Measurements from ENCODE around the gene RAMACL. TPM values are rescaled to one million over a fixed set of nuclear protein-coding genes. Genes with fewer than 3 reads are reported as not detected.

Gene RAMACL
- polyA plus RNA-seq, 1 donor from 2014 or later, result 1.9 TPM

DNA sequence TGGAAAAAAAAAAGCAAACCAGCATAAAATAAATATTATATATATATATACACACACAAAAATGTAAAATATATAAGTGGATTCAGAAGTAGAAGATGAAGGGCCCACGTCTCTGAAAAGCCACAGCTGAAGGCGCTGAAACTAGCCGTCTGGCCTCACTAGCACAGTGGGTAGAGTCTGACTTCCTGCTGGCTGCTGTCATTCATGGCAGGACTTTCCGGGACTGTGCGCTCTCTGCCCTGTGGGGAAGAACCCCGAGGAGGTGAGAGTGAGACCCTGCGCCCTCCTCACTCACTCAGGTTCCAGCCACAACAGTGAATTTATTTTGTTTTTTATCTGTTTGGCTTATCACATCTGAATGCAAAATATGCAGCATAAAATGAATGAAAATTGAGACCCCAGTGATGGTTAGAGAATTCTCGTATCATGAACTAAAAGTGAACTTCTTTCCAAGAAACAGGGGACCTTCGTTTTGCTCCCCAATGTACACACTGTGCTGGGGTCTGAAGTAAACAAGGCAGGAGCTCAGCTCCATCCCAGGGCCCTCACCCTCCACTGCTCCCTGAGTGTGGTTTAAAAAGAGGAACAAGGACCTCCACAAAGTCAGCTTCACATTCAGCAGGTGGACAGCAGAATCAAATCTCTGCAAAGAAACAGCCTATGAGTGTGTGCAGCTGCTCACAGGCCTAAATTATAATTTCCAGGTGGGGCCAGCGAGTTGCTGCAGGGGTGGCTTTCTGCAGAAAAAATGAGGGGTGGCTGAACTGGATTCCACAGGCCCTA lies 1.3 kb upstream of the RAMACL start:
- Histone ChIP-seq H3K9ac (ENCODE audit: low read length) (no peak overlapping the region), H3K9me3 (ENCODE audit: low read length) (no peaks in the 10 kb centered on the region), H3K79me2 (replicated peaks; ENCODE audit: insufficient read depth, low read length) (peaks cover 18% of the 10 kb centered on the region), H3K27ac (ENCODE audit: low read length) (no peak overlapping the region), H3K27me3 (ENCODE audit: insufficient read depth, low read depth, low read length) (no peaks in the 10 kb centered on the region), H3K9me2 (ENCODE audit: insufficient read depth, low read length) (no peaks in the 10 kb centered on the region), H3K4me3 (ENCODE audit: low read length) (no peak overlapping the region), H2AFZ (ENCODE audit: low read depth, low read length) (no peak overlapping the region), H3K36me3 (ENCODE audit: insufficient read depth, low read length) (no peaks in the 10 kb centered on the region), H3K4me2 (ENCODE audit: low read length) (no peak overlapping the region), H4K20me1 (ENCODE audit: insufficient read depth) (no peaks in the 10 kb centered on the region), H3F3A (ENCODE audit: insufficient read depth, low read length, poor library complexity, severe bottlenecking) (no peaks in the 10 kb centered on the region)
- no peak for TF ChIP-seq REST (IDR thresholded peaks at IDR 0.05; ENCODE audit: borderline replicate concordance)

DNA sequence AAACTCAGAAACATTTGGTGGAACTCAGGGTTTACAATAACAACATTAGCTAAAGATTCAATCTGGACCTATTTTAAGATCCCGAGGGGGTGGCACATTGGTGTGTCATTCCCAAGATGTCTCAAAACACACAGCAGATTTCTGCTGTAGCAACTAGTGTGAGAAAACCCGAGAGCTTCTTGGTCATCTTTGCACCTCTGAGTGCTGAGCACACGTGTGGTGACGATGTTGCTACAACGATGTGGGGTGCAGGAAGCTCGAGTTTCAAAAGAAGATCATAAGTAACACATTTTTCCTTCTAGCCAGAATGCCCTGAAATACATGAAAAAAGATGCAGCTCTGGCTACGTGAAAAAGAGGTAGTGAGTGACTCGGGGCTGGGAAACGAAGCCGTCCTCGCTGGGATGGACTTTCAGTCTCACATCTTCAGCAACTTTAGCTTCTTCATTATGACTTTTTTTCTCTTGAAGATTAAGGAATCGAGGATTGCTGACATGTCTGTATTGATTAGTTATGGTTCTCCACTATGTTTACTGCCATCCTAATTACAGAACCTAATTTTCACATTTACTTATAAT lies 1.5 kb downstream of the RAMACL start:
- Histone ChIP-seq H3K9ac (ENCODE audit: low read length) (no peak overlapping the region), H3K36me3 (ENCODE audit: insufficient read depth, low read length) (no peaks in the 10 kb centered on the region), H2AFZ (ENCODE audit: low read depth, low read length) (no peak overlapping the region), H3K27me3 (ENCODE audit: insufficient read depth, low read depth, low read length) (no peaks in the 10 kb centered on the region), H3K79me2 (replicated peaks; ENCODE audit: insufficient read depth, low read length) (peaks cover 4% of the 10 kb centered on the region), H3F3A (ENCODE audit: insufficient read depth, low read length, poor library complexity, severe bottlenecking) (no peaks in the 10 kb centered on the region), H4K20me1 (ENCODE audit: insufficient read depth) (no peaks in the 10 kb centered on the region), H3K9me3 (ENCODE audit: low read length) (no peaks in the 10 kb centered on the region), H3K4me3 (ENCODE audit: low read length) (no peak overlapping the region), H3K27ac (ENCODE audit: low read length) (no peak overlapping the region), H3K4me2 (ENCODE audit: low read length) (no peak overlapping the region), H3K9me2 (ENCODE audit: insufficient read depth, low read length) (no peaks in the 10 kb centered on the region)
- TF ChIP-seq TAF1 (IDR thresholded peaks at IDR 0.05; ENCODE audit: low read depth), result no peak
- TF ChIP-seq MXI1 (conservative IDR thresholded peaks at IDR 0.05; ENCODE audit: poor library complexity, severe bottlenecking), result no peak
- no peak for TF ChIP-seq SMC3 (conservative IDR thresholded peaks at IDR 0.05; ENCODE audit: poor library complexity)
- TF ChIP-seq CTCF (IDR thresholded peaks at IDR 0.05; ENCODE audit: poor library complexity, severe bottlenecking), result no peak
- no peak for TF ChIP-seq EZH2 (IDR thresholded peaks at IDR 0.05; ENCODE audit: borderline replicate concordance, insufficient read depth, low read length, poor library complexity, severe bottlenecking)
- TF ChIP-seq POLR2AphosphoS5 (IDR thresholded peaks at IDR 0.05), result no peak
- TF ChIP-seq RAD21 (conservative IDR thresholded peaks at IDR 0.05), result no peak
- no peak for TF ChIP-seq REST (IDR thresholded peaks at IDR 0.05; ENCODE audit: borderline replicate concordance)
- no peak for TF ChIP-seq EP300 (conservative IDR thresholded peaks at IDR 0.05; ENCODE audit: poor library complexity, severe bottlenecking)
